MM.1S (cell line): ENCODE measurements around the gene KIAA0930.

Experiments
- DNase-seq: peaks from one replicate; pipeline ENCODE4 v3.0.0-alpha.2; 2015
- H2AFZ ChIP-seq: fragments of 300-600 bp; sonication (generic); 2 replicates; pipeline ENCODE4 v1.6.0; 2016; ENCODE audit warnings: antibody characterized with exemption, low read length
- H3F3A ChIP-seq: fragments of 300-600 bp; sonication (generic); 2 replicates; pipeline ENCODE4 v1.6.1; 2016; ENCODE audit warnings: mild to moderate bottlenecking, antibody characterized with exemption, low read length, moderate library complexity, mixed read lengths; ENCODE audit not compliant: insufficient read depth
- H3K27ac ChIP-seq: fragments of 300-600 bp; sonication (generic); 2 replicates; pipeline ENCODE4 v1.5.1; 2016; ENCODE audit warnings: mild to moderate bottlenecking, low read length
- H3K27me3 ChIP-seq: fragments of 300-600 bp; sonication (generic); replicated peaks from 2 replicates; pipeline ENCODE4 v1.6.0; 2016; ENCODE audit warnings: low read length; ENCODE audit not compliant: insufficient read depth
- H3K36me3 ChIP-seq: fragments of 300-600 bp; sonication (generic); replicated peaks from 2 replicates; pipeline ENCODE4 v1.6.1; 2016; ENCODE audit warnings: mild to moderate bottlenecking, low read length, mixed read lengths; ENCODE audit not compliant: insufficient read depth
- H3K4me1 ChIP-seq: fragments of 300-600 bp; sonication (generic); 2 replicates; pipeline ENCODE4 v1.6.1; 2016; ENCODE audit warnings: low read length, mixed read lengths
- H3K4me2 ChIP-seq: fragments of 300-600 bp; sonication (generic); 2 replicates; pipeline ENCODE4 v1.6.0; 2016; ENCODE audit warnings: low read depth, low read length
- H3K4me3 ChIP-seq: fragments of 300-600 bp; sonication (generic); 2 replicates; pipeline ENCODE4 v1.5.1; 2016; ENCODE audit warnings: low read length, mixed read lengths
- H3K79me2 ChIP-seq: fragments of 300-600 bp; sonication (generic); 2 replicates; pipeline ENCODE4 v1.6.1; 2016; ENCODE audit warnings: mixed run types, low read length, mixed read lengths
- H3K9ac ChIP-seq: fragments of 300-600 bp; sonication (generic); 2 replicates; pipeline ENCODE4 v1.6.1; 2016; ENCODE audit warnings: low read length, mixed read lengths
- H3K9me2 ChIP-seq: fragments of 300-600 bp; sonication (generic); replicated peaks from 2 replicates; pipeline ENCODE4 v1.6.1; 2016; ENCODE audit warnings: mild to moderate bottlenecking, low read length, mixed read lengths; ENCODE audit not compliant: insufficient read depth
- H3K9me3 ChIP-seq: fragments of 300-600 bp; sonication (generic); replicated peaks from 2 replicates; pipeline ENCODE4 v1.6.1; 2016; ENCODE audit warnings: mild to moderate bottlenecking, low read length, mixed read lengths; ENCODE audit not compliant: insufficient read depth
- H4K20me1 ChIP-seq: fragments of 300-600 bp; sonication (generic); 2 replicates; pipeline ENCODE4 v1.6.1; 2016; ENCODE audit warnings: mild to moderate bottlenecking, low read length, moderate library complexity, mixed read lengths; ENCODE audit not compliant: insufficient read depth
- CTCF ChIP-seq: fragments of 300-600 bp; sonication (generic); IDR thresholded peaks from 2 replicates; pipeline ENCODE4 v1.5.1; 2016; ENCODE audit warnings: antibody characterized with exemption, low read length, mixed read lengths
- EZH2 ChIP-seq: fragments of 300-600 bp; sonication (generic); optimal IDR thresholded peaks from 2 replicates; pipeline ENCODE3; 2017; ENCODE audit warnings: low read depth, mild to moderate bottlenecking, antibody characterized with exemption, low read length, mixed read lengths
- EZH2phosphoT487 ChIP-seq: fragments of 300-600 bp; sonication (generic); IDR thresholded peaks from 2 replicates; pipeline ENCODE4 v1.6.1; 2018; ENCODE audit warnings: antibody characterized with exemption, low read length

KIAA0930 gene

GRCh38 chr22:45210174-45210573 is 30.5 kb downstream of the KIAA0930 start:
- Histone ChIP-seq H3K9ac (no peak overlapping the region), H3K9me2 (no peaks in the 10 kb centered on the region), H3K27ac (no peak overlapping the region), H2AFZ (no peak overlapping the region), H3K27me3 (no peaks in the 10 kb centered on the region), H4K20me1 (peaks cover under 1% of the 10 kb centered on the region; the same call in 1 of the 2 replicates), H3K4me1 (no peaks in the 10 kb centered on the region), H3K4me2 (no peak overlapping the region), H3K4me3 (no peak overlapping the region), H3K79me2 (peaks cover 78% of the 10 kb centered on the region), H3F3A (no peaks in the 10 kb centered on the region), H3K36me3 (no peaks in the 10 kb centered on the region), H3K9me3 (no peaks in the 10 kb centered on the region)
- TF ChIP-seq CTCF (no peak), EZH2 (no peak), EZH2phosphoT487 (no peak)
- DNase-seq = no peak

GRCh38 chr22:45208993-45209838 is 31.5 kb downstream of the KIAA0930 start:
- Histone ChIP-seq H4K20me1 (no peaks in the 10 kb centered on the region), H3K9ac (no peak overlapping the region), H3K79me2 (peaks cover 68% of the 10 kb centered on the region), H3K4me2 (no peak overlapping the region), H3K9me3 (no peaks in the 10 kb centered on the region), H3F3A (no peaks in the 10 kb centered on the region), H3K4me1 (no peaks in the 10 kb centered on the region), H3K27ac (no peak overlapping the region), H3K36me3 (no peaks in the 10 kb centered on the region), H3K4me3 (no peak overlapping the region), H3K27me3 (no peaks in the 10 kb centered on the region), H3K9me2 (no peaks in the 10 kb centered on the region), H2AFZ (no peak overlapping the region)
- no peak for DNase-seq
- TF ChIP-seq EZH2 = no peak
- TF ChIP-seq EZH2phosphoT487 = no peak
- TF ChIP-seq CTCF = peak; percentile 47

GRCh38 chr22:45208696-45208992 is 32.0 kb downstream of the KIAA0930 start:
- peaks cover 63% of the 10 kb centered on the region for H3K79me2 ChIP-seq
- H2AFZ ChIP-seq = no peak overlapping the region
- no peak overlapping the region for H3K9ac ChIP-seq

More at GRCh38 chr22:45208696-45208992, 32.0 kb downstream of the KIAA0930 start:
- no peaks in the 10 kb centered on the region for H3K9me2 ChIP-seq
- no peaks in the 10 kb centered on the region for H3F3A ChIP-seq
- H3K4me3 ChIP-seq = no peak overlapping the region
- H4K20me1 ChIP-seq = no peaks in the 10 kb centered on the region
- no peaks in the 10 kb centered on the region for H3K27me3 ChIP-seq
- no peaks in the 10 kb centered on the region for H3K4me1 ChIP-seq
- DNase-seq = no peak
- H3K9me3 ChIP-seq = no peaks in the 10 kb centered on the region
- H3K36me3 ChIP-seq = no peaks in the 10 kb centered on the region
- H3K4me2 ChIP-seq = no peak overlapping the region
- H3K27ac ChIP-seq = no peak overlapping the region
- no peak for TF ChIP-seq EZH2
- no peak for TF ChIP-seq EZH2phosphoT487
- TF ChIP-seq CTCF = no peak
